OCI-LY3 (cell line): ENCODE results near the gene CD96.

ENCODE experiments used
- H2AFZ ChIP-seq: fragments of 200-600, 300-600 bp; shearing (Covaris generic); 2 replicates; pipeline ENCODE4 v1.6.0; 2014; ENCODE audit warnings: antibody characterized with exemption, low read depth, low read length
- H3K27ac ChIP-seq: fragments of 200-600, 300-600 bp; sonication (generic); 2 replicates; pipeline ENCODE4 v1.5.1; 2014; ENCODE audit warnings: mild to moderate bottlenecking, low read length, moderate library complexity, mixed read lengths
- H3K27me3 ChIP-seq: fragments of 200-600, 300-600 bp; sonication (generic); 2 replicates; pipeline ENCODE4 v1.6.1; 2014; ENCODE audit warnings: low read depth, low read length, mixed read lengths
- H3K36me3 ChIP-seq: fragments of 200-600, 300-600 bp; sonication (generic); replicated peaks from 2 replicates; pipeline ENCODE3; 2014; ENCODE audit warnings: low read depth, low read length, mixed read lengths
- H3K4me1 ChIP-seq: fragments of 300-600, 200-600 bp; sonication (generic); 2 replicates; pipeline ENCODE4 v1.6.1; 2014; ENCODE audit warnings: low read length, mixed read lengths
- H3K4me2 ChIP-seq: fragments of 200-600, 300-600 bp; sonication (generic); 2 replicates; pipeline ENCODE4 v1.6.1; 2014; ENCODE audit warnings: low read length, mixed read lengths
- H3K4me3 ChIP-seq: fragments of 300-600, 200-600 bp; sonication (generic); 2 replicates; pipeline ENCODE4 v1.5.1; 2014; ENCODE audit warnings: antibody characterized with exemption, mild to moderate bottlenecking, low read length, moderate library complexity
- H3K79me2 ChIP-seq: fragments of 300-600, 200-600 bp; shearing (Covaris generic); 2 replicates; pipeline ENCODE4 v1.6.1; 2014; ENCODE audit warnings: mild to moderate bottlenecking, low read length, mixed read lengths
- H3K9ac ChIP-seq: fragments of 300-600, 200-600 bp; shearing (Covaris generic); 2 replicates; pipeline ENCODE4 v1.6.0; 2014; ENCODE audit warnings: mild to moderate bottlenecking, low read length, moderate library complexity
- H3K9me3 ChIP-seq: fragments of 200-600, 300-600 bp; shearing (Covaris generic); 2 replicates; pipeline ENCODE4 v1.6.1; 2014; ENCODE audit warnings: low read length, mixed read lengths; ENCODE audit not compliant: insufficient read depth
- H4K20me1 ChIP-seq: fragments of 200-600, 300-600 bp; sonication (generic); 2 replicates; pipeline ENCODE4 v1.6.1; 2016; ENCODE audit warnings: low read length, mixed read lengths; ENCODE audit not compliant: insufficient read depth
- EZH2phosphoT487 ChIP-seq: fragments of 200-600 bp; shearing (Covaris generic); IDR thresholded peaks from 2 replicates; pipeline ENCODE4 v1.6.1; 2018; ENCODE audit warnings: antibody characterized with exemption, mixed run types, low read depth
- TF ChIP-seq, protein P1 (sequence below): fragments of 200-600, 300-600 bp; sonication (generic); IDR thresholded peaks from 2 replicates; pipeline ENCODE4 v1.5.1; 2014; ENCODE audit warnings: antibody characterized with exemption, low read length, low read depth

CD96 gene

DNA sequence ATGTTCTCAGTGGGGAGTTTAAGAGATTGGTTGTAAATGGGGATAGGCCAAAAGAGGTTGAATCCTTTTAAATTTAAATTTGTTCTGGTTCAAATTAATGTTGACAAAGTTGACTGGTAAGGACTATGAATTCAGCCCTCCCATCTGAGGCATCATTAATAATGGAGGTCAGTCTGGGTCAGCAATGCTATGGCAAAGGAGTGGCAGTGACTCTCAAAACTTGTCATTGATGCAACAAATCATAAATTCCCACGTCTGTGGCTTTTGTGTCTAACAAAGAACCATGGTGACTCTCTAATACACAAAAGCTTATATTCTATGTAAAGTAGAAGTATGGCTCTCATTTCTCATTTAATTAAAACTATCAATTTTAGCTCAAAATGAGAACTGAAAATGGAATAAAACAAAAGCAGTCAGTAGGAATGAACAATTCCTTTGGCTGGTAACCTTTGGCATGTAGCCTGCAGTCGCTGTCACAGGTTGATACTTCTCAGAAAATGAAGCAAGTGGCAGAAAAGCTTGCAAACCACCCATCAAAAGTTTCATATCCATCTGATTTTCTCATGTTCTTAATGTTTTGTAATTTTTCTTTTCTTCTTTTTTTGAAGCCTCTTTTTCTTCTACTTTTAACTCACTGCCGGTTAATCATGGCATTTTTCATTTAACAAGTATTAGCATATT is 65.4 kb downstream of the CD96 start:
- no peaks in the 10 kb centered on the region for H3K9me3 ChIP-seq
- H3K9ac ChIP-seq = no peak overlapping the region
- no peak overlapping the region for H3K4me3 ChIP-seq
- no peak for TF ChIP-seq EZH2phosphoT487
- TF ChIP-seq, protein P1, sequence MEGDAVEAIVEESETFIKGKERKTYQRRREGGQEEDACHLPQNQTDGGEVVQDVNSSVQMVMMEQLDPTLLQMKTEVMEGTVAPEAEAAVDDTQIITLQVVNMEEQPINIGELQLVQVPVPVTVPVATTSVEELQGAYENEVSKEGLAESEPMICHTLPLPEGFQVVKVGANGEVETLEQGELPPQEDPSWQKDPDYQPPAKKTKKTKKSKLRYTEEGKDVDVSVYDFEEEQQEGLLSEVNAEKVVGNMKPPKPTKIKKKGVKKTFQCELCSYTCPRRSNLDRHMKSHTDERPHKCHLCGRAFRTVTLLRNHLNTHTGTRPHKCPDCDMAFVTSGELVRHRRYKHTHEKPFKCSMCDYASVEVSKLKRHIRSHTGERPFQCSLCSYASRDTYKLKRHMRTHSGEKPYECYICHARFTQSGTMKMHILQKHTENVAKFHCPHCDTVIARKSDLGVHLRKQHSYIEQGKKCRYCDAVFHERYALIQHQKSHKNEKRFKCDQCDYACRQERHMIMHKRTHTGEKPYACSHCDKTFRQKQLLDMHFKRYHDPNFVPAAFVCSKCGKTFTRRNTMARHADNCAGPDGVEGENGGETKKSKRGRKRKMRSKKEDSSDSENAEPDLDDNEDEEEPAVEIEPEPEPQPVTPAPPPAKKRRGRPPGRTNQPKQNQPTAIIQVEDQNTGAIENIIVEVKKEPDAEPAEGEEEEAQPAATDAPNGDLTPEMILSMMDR = no peak
- no peak overlapping the region for H2AFZ ChIP-seq
- no peaks in the 10 kb centered on the region for H4K20me1 ChIP-seq
- peaks cover 27% of the 10 kb centered on the region for H3K4me1 ChIP-seq
- no peaks in the 10 kb centered on the region for H3K36me3 ChIP-seq
- H3K79me2 ChIP-seq = no peaks in the 10 kb centered on the region
- no peak overlapping the region for H3K27ac ChIP-seq
- peaks cover 8% of the 10 kb centered on the region for H3K27me3 ChIP-seq
- H3K4me2 ChIP-seq = no peak overlapping the region

DNA sequence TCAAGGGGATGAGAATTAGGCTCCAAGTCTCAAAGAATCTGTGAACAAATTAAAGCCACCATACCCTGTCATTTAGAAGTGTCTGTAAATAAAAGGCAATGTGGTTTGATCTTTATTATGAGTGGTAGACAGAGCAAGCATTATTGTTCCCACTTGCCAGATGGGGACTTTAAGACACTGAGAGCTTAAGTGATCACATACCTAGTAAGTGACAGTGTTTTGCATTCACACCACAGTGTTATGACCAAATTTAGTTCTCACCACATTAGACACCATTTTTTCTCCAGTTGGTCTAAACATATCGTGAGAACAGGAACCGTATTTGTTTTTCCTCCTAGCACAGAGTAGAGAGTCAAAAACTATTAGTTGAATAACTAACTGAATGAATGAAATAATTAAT is 66.4 kb downstream of the CD96 start:
- H3K4me2 ChIP-seq = no peak overlapping the region
- TF ChIP-seq, protein P1 = no peak
- TF ChIP-seq EZH2phosphoT487 = no peak

DNA sequence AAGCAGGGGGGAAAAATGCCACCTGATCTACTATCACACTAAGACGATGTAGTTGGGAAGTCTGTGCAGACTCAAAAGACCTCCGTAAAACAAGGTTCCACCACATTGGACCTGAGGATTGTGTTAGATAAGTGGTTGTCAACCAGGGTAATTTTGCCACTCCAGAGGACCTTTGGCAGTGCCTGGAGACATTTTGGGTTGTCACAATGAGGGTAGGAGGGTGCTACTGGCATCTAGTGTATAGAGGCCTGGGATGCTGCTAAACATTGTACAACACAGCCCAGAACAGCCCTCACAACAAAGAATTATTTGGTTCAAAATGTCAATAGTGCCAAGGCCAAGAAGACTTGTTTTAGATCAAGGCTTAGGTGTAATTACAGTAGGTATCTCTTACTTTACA is 67.7 kb downstream of the CD96 start:
- TF ChIP-seq, protein P1 = no peak
- no peak for TF ChIP-seq EZH2phosphoT487
- no peak overlapping the region for H3K4me3 ChIP-seq
- peaks cover 13% of the 10 kb centered on the region for H3K4me1 ChIP-seq
- no peaks in the 10 kb centered on the region for H3K79me2 ChIP-seq
- peak overlapping the region; percentile 51 for H3K4me2 ChIP-seq
- H3K36me3 ChIP-seq = no peaks in the 10 kb centered on the region
- peaks cover 8% of the 10 kb centered on the region for H3K27me3 ChIP-seq
- no peaks in the 10 kb centered on the region for H3K9me3 ChIP-seq
- no peak overlapping the region for H2AFZ ChIP-seq
- no peak overlapping the region for H3K9ac ChIP-seq
- H4K20me1 ChIP-seq = no peaks in the 10 kb centered on the region
- no peak overlapping the region for H3K27ac ChIP-seq

More for the DNA sequence above, 66.4 kb downstream of the CD96 start:
- H4K20me1 ChIP-seq = no peaks in the 10 kb centered on the region
- H3K4me3 ChIP-seq = no peak overlapping the region
- H2AFZ ChIP-seq = no peak overlapping the region
- peaks cover 8% of the 10 kb centered on the region for H3K27me3 ChIP-seq
- H3K9me3 ChIP-seq = no peaks in the 10 kb centered on the region
- H3K9ac ChIP-seq = no peak overlapping the region
- no peaks in the 10 kb centered on the region for H3K36me3 ChIP-seq
- no peak overlapping the region for H3K27ac ChIP-seq
- H3K79me2 ChIP-seq = no peaks in the 10 kb centered on the region
- peaks cover 25% of the 10 kb centered on the region for H3K4me1 ChIP-seq

DNA sequence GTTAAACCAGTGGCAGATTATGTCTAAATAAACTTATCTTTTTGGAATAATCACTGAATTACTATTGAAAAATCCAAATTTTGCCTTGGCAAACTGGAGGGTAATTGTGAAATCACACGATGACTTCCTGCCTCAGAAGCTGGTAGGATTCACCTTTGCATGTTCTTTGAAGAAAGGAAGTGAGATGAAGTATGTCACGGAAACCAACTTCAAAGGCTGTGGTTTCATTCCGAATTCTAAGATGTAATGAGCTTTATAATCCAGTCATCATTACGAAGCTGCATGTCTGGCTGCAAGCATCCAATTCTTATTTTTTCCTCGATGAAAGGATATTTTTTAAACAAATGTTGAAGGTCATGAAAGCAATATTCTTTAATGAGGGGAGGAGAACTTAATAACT is 68.2 kb downstream of the CD96 start:
- no peaks in the 10 kb centered on the region for H3K79me2 ChIP-seq
- H3K4me1 ChIP-seq = peaks cover 13% of the 10 kb centered on the region
- H3K4me3 ChIP-seq = peak overlapping the region; percentile 34
- H3K9me3 ChIP-seq = no peaks in the 10 kb centered on the region
- H3K4me2 ChIP-seq = peak overlapping the region; percentile 51
- TF ChIP-seq, protein P1 = no peak
- no peak for TF ChIP-seq EZH2phosphoT487
- no peak overlapping the region for H2AFZ ChIP-seq
- H3K9ac ChIP-seq = no peak overlapping the region
- H4K20me1 ChIP-seq = no peaks in the 10 kb centered on the region
- no peak overlapping the region for H3K27ac ChIP-seq
- peaks cover 8% of the 10 kb centered on the region for H3K27me3 ChIP-seq
- no peaks in the 10 kb centered on the region for H3K36me3 ChIP-seq
